Measurements from ENCODE around the gene CDC25C. TPM values are rescaled to one million over a fixed set of nuclear protein-coding genes. Genes with fewer than 3 reads are reported as not detected.

Gene CDC25C
- total RNA-seq, 2 donors from 2014 or later: 22.6 to 30.1 TPM

- Mint-ChIP-seq H3K36me3 (ENCODE audit: insufficient read depth in 2 of 2) (peaks cover 0 to 4% of the 10 kb centered on the region in 2 donors), H3K27me3 (ENCODE audit: low read depth) (no peaks in the 10 kb centered on the region), H3K4me3 (no peak overlapping the region), H3K9me3 (no peaks in the 10 kb centered on the region), H3K27ac (no peak overlapping the region), H3K4me1 (ENCODE audit: low read depth) (no peaks in the 10 kb centered on the region)
- DNase-seq (peak in 1 of 2 donors; percentile 3), ATAC-seq (replicated peaks in 1 of 2) (peak in 1 of 2 donors; percentile 46)
Observed at GRCh38 chr5:138282920-138283742, 48.5 kb downstream of the CDC25C start.

- no peaks in the 10 kb centered on the region for H3K9me3 Mint-ChIP-seq
- H3K4me3 Mint-ChIP-seq: no peak overlapping the region
- ATAC-seq (replicated peaks in 1 of 2) (no peak), DNase-seq (no peak)
- H3K4me1 Mint-ChIP-seq (ENCODE audit: low read depth): no peaks in the 10 kb centered on the region
- H3K27me3 Mint-ChIP-seq (ENCODE audit: low read depth): peaks cover 2% of the 10 kb centered on the region
- H3K36me3 Mint-ChIP-seq (ENCODE audit: insufficient read depth in 2 of 2): no peaks in the 10 kb centered on the region
- H3K27ac Mint-ChIP-seq: no peak overlapping the region
Observed at GRCh38 chr5:138280915-138281314, 50.7 kb downstream of the CDC25C start.

GRCh38 chr5:138276402-138277054, 55.1 kb downstream of the CDC25C start:
- H3K27ac Mint-ChIP-seq: no peak overlapping the region
- H3K27me3 Mint-ChIP-seq (ENCODE audit: low read depth): peaks cover 33% of the 10 kb centered on the region
- peak; percentile 28 to 32 for ATAC-seq (replicated peaks in 1 of 2)
- H3K4me1 Mint-ChIP-seq (ENCODE audit: low read depth): peaks cover 7% of the 10 kb centered on the region
- H3K9me3 Mint-ChIP-seq: no peaks in the 10 kb centered on the region
- H3K4me3 Mint-ChIP-seq: no peak overlapping the region
- DNase-seq: no peak
- peaks cover 0 to 2% of the 10 kb centered on the region in 2 donors for H3K36me3 Mint-ChIP-seq (ENCODE audit: insufficient read depth in 2 of 2)

GRCh38 chr5:138275895-138276294, 55.7 kb downstream of the CDC25C start:
- no peak overlapping the region for H3K4me3 Mint-ChIP-seq

GRCh38 chr5:138275379-138275782, 56.2 kb downstream of the CDC25C start:
- peaks cover 7% of the 10 kb centered on the region for H3K4me1 Mint-ChIP-seq (ENCODE audit: low read depth)
- H3K27me3 Mint-ChIP-seq (ENCODE audit: low read depth): peaks cover 33% of the 10 kb centered on the region
- H3K4me3 Mint-ChIP-seq: peak overlapping the region in 1 of 2 donors; percentile 58
- H3K9me3 Mint-ChIP-seq: no peaks in the 10 kb centered on the region
- ATAC-seq (replicated peaks in 1 of 2): no peak
- DNase-seq: no peak
- no peak overlapping the region for H3K27ac Mint-ChIP-seq
- peaks cover 0 to 2% of the 10 kb centered on the region in 2 donors for H3K36me3 Mint-ChIP-seq (ENCODE audit: insufficient read depth in 2 of 2)

More at GRCh38 chr5:138275895-138276294, 55.7 kb downstream of the CDC25C start:
- ATAC-seq (replicated peaks in 1 of 2) (no peak), DNase-seq (no peak)
- Mint-ChIP-seq H3K27ac (no peak overlapping the region), H3K27me3 (ENCODE audit: low read depth) (peaks cover 33% of the 10 kb centered on the region), H3K9me3 (no peaks in the 10 kb centered on the region), H3K4me1 (ENCODE audit: low read depth) (peaks cover 7% of the 10 kb centered on the region), H3K36me3 (ENCODE audit: insufficient read depth in 2 of 2) (peaks cover 0 to 2% of the 10 kb centered on the region in 2 donors)

GRCh38 chr5:138274189-138274853, 57.3 kb downstream of the CDC25C start, which contains the start of gene GFRA3:
GFRA3 (minus strand) TSS chr5:138274621; CDS start chr5:138274424, 197 bp downstream.
- H3K27me3 Mint-ChIP-seq (ENCODE audit: low read depth): peaks cover 33% of the 10 kb centered on the region
- H3K4me3 Mint-ChIP-seq: peak within 1 kb of the TSS; percentile 67 to 71
- DNase-seq (peak; percentile 4 to 30), ATAC-seq (replicated peaks in 1 of 2) (peak; percentile 70 to 72)
- peaks cover 0 to 2% of the 10 kb centered on the region in 2 donors for H3K36me3 Mint-ChIP-seq (ENCODE audit: insufficient read depth in 2 of 2)
- peaks cover 7% of the 10 kb centered on the region for H3K4me1 Mint-ChIP-seq (ENCODE audit: low read depth)
- no peak within 1 kb of the TSS for H3K27ac Mint-ChIP-seq
- no peaks in the 10 kb centered on the region for H3K9me3 Mint-ChIP-seq

GRCh38 chr5:138273834-138274188, 57.8 kb downstream of the CDC25C start:
- peaks cover 33% of the 10 kb centered on the region for H3K27me3 Mint-ChIP-seq (ENCODE audit: low read depth)
- ATAC-seq (replicated peaks in 1 of 2) (no peak), DNase-seq (no peak)
- no peaks in the 10 kb centered on the region for H3K9me3 Mint-ChIP-seq
- peak overlapping the region; percentile 52 to 67 for H3K4me3 Mint-ChIP-seq
- H3K27ac Mint-ChIP-seq: no peak overlapping the region
- peaks cover 7% of the 10 kb centered on the region for H3K4me1 Mint-ChIP-seq (ENCODE audit: low read depth)
- peaks cover 0 to 2% of the 10 kb centered on the region in 2 donors for H3K36me3 Mint-ChIP-seq (ENCODE audit: insufficient read depth in 2 of 2)

- peaks cover 7% of the 10 kb centered on the region for H3K4me1 Mint-ChIP-seq (ENCODE audit: low read depth)
- H3K36me3 Mint-ChIP-seq (ENCODE audit: insufficient read depth in 2 of 2): peaks cover 0 to 2% of the 10 kb centered on the region in 2 donors
- no peak for ATAC-seq (replicated peaks in 1 of 2)
- H3K27me3 Mint-ChIP-seq (ENCODE audit: low read depth): peaks cover 33% of the 10 kb centered on the region
- no peak overlapping the region for H3K27ac Mint-ChIP-seq
- H3K4me3 Mint-ChIP-seq: no peak overlapping the region
- no peaks in the 10 kb centered on the region for H3K9me3 Mint-ChIP-seq
- DNase-seq: no peak
Observed at GRCh38 chr5:138272681-138273080, 58.9 kb downstream of the CDC25C start.

- ATAC-seq (replicated peaks in 1 of 2): no peak
- no peak overlapping the region for H3K27ac Mint-ChIP-seq
- peaks cover 7% of the 10 kb centered on the region for H3K4me1 Mint-ChIP-seq (ENCODE audit: low read depth)
- H3K27me3 Mint-ChIP-seq (ENCODE audit: low read depth): peaks cover 33% of the 10 kb centered on the region
- H3K36me3 Mint-ChIP-seq (ENCODE audit: insufficient read depth in 2 of 2): peaks cover 0 to 2% of the 10 kb centered on the region in 2 donors
- no peak overlapping the region for H3K4me3 Mint-ChIP-seq
- DNase-seq: no peak
- H3K9me3 Mint-ChIP-seq: no peaks in the 10 kb centered on the region
Observed at GRCh38 chr5:138271281-138271680, 60.3 kb downstream of the CDC25C start.

GRCh38 chr5:138264183-138264582, 67.4 kb downstream of the CDC25C start:
- DNase-seq: no peak
- ATAC-seq (replicated peaks in 1 of 2): no peak
- Mint-ChIP-seq H3K4me3 (no peak overlapping the region), H3K4me1 (ENCODE audit: low read depth) (peaks cover 13% of the 10 kb centered on the region), H3K9me3 (no peaks in the 10 kb centered on the region), H3K27ac (no peak overlapping the region), H3K27me3 (ENCODE audit: low read depth) (no peaks in the 10 kb centered on the region), H3K36me3 (ENCODE audit: insufficient read depth in 2 of 2) (no peaks in the 10 kb centered on the region)

- no peak overlapping the region for H3K4me3 Mint-ChIP-seq
- H3K36me3 Mint-ChIP-seq (ENCODE audit: insufficient read depth in 2 of 2): no peaks in the 10 kb centered on the region
- peak in 1 of 2 donors; percentile 7 for DNase-seq
- H3K4me1 Mint-ChIP-seq (ENCODE audit: low read depth): peaks cover 13% of the 10 kb centered on the region
- peak; percentile 62 to 79 for ATAC-seq (replicated peaks in 1 of 2)
- H3K27ac Mint-ChIP-seq: no peak overlapping the region
- no peaks in the 10 kb centered on the region for H3K9me3 Mint-ChIP-seq
- no peaks in the 10 kb centered on the region for H3K27me3 Mint-ChIP-seq (ENCODE audit: low read depth)
Observed at GRCh38 chr5:138263581-138263980, 68.0 kb downstream of the CDC25C start.

GRCh38 chr5:138258704-138259292, 72.8 kb downstream of the CDC25C start:
- Mint-ChIP-seq H3K36me3 (ENCODE audit: insufficient read depth in 2 of 2) (no peaks in the 10 kb centered on the region), H3K27me3 (ENCODE audit: low read depth) (no peaks in the 10 kb centered on the region), H3K4me3 (no peak overlapping the region), H3K4me1 (ENCODE audit: low read depth) (peaks cover 7% of the 10 kb centered on the region), H3K27ac (no peak overlapping the region), H3K9me3 (no peaks in the 10 kb centered on the region)
- ATAC-seq (replicated peaks in 1 of 2) (no peak), DNase-seq (no peak)

- DNase-seq (no peak), ATAC-seq (replicated peaks in 1 of 2) (no peak)
- H3K27ac Mint-ChIP-seq: no peak overlapping the region
- no peaks in the 10 kb centered on the region for H3K27me3 Mint-ChIP-seq (ENCODE audit: low read depth)
- no peaks in the 10 kb centered on the region for H3K9me3 Mint-ChIP-seq
- no peaks in the 10 kb centered on the region for H3K36me3 Mint-ChIP-seq (ENCODE audit: insufficient read depth in 2 of 2)
- H3K4me3 Mint-ChIP-seq: no peak overlapping the region
- H3K4me1 Mint-ChIP-seq (ENCODE audit: low read depth): no peaks in the 10 kb centered on the region
Observed at GRCh38 chr5:138257583-138257982, 74.0 kb downstream of the CDC25C start.
